Left lobe of liver (tissue), 2 donors: Measurements from ENCODE around the gene TCF3. TPM values are rescaled to one million over a fixed set of nuclear protein-coding genes. Genes with fewer than 3 reads are reported as not detected.
"Not testable (repeated sequence)": the region's sequence is repeated elsewhere in the genome, so short reads cannot be mapped to it uniquely, and the experiment has no call there.

Experiments
- ATAC-seq: fragments of 200-7000 bp; cut with Tn5 transposase; one replicate; pipeline ENCODE4 v1.9.1; 2020; ENCODE audit warnings: mild to moderate bottlenecking, moderate library complexity
- DNase-seq: peaks from one replicate; pipeline ENCODE4 v3.0.0-alpha.2; 2020; ENCODE audit warnings: low spot score
- total RNA-seq: library from RNA; stranded (reverse); gene quantifications from one replicate; pipeline ENCODE4 v1.2.1, GENCODE V29; 2021
- donor health status: DM: no; HTN: no; CAD: no; lungs with moderate emphysema.
- donor health status: DM: no; HTN: yes; CAD: no.

TCF3 gene
- total RNA-seq: 14.2 TPM

DNA sequence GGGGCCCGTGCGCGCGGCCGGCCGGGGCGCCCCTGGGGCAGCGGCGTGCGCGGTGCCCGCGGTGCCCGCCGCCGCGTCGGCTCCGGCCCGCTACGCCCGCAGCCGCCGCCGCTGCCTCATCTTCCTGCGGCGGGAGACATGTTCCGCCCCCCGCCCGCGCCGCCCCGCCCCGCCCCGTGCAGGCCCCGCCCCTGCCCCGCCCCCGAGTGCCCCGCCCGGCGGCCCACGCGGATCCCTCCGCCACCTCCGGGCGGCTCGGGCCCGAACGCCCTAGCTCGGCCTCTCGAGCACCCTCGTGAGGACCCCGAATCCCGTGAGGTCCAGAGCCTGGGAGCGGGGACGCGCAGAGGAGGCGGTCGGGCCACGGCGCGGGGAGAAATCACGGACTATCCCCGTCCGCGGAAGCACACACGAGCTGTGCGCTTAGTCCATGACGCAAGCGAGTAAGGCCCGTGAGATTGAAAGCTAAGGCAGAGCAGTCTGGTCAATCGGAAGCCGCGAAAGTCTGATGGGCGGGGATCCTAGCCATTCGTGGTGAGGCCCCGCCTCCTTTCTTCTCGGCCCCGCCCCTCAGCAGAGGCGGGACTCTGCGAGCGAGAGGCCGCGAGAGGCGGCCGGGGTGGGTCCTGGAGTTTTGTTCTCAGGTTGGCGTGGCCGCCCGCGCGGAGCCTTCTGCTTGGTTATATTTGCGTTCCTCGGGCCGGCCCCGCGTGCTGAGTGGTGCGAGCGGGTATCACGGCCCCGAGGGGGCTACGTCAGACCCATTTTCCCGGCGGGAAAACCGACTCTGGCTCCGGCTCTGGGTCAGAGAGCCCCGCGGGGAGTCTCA lies at the start of gene TCF3:
TSS of gene TCF3 (minus strand) at position 145 of the 829 bp plus-strand sequence. CDS start 2,367 bp downstream, outside the sequence.
- ATAC-seq: peak; percentile 96
- DNase-seq: peak; percentile 99

DNA sequence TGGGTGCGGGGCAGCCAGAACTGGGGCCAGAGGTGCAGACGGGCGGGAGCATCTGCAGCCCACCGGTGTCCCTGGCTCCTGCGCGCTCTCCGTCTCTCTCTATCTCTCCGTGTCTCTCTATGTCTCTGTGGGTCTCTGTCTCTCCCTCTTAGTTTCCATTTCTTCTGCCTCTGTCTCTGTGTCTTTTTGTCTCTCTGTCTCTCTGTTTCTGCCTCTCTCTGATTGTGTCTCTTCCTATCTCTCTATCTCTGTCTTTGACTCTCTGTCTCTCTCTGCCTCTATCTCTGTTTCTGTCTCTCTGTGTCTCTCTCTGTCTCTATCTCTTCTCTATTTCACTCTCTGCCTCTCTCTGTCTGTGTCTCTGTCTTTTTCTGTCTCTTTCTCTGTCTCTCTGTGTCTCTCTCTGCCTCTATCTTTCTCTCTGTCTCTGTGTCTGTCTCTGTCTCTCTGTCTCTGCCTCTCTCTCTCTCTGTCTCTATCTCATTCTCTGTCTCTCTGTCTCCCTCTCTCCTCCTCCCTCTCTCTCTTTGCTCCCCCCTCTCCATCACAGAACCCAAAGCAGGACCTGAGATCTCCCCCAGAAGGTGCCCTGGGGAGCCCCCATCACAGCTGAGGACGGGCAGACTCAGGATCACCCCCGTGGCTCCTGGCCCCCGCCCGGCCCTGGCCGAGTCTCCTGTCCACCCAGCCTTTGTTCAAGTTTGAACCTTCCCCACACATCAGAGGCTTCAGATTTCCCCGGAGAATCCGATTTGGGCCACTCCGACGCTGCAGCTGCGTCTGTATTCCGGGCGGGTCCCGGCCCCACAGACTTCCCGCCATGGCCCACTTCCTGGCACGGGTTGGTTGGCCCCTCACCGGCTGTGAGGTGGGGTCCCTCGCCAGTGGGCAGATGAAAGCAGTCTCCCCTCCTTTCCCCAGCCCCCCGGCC lies 48.6 kb upstream of the TCF3 start:
- no peak for ATAC-seq
- no peak for DNase-seq

DNA sequence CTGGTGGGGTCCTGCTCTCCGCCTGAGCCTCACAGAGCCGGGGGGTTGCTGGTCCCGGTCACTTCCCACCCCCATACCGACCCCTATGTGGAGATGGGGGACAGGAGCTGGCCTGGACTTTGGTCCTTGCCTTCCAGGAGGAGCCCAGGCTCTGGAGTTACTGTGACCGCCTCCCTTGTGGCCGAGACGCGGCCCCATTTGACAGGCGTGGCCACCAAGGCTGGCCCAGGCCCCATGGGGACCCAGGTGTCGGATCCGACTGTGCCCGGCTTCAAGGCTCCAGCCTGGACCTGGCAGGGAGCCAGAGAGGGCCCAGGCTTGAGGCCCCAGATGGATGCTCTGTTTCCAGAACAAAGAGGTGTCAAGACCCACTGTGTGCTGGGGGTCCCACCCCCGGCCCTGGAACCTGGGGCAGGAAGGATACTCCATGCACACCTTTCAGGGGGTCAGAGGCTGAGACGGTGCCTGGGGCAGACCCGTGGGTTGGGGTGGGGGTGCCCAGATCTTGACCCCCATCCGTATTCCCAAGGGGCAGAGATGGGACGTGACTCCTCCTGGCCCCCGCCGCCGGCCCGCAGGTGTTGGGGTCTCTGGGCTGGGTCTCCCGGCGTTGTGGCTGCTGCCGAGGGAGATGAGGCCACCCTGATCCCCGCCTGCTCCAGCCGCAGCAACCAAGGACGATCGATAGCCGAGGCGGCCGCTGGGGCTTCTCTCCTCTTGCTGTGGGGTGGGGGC lies 47.8 kb upstream of the TCF3 start:
- no peak for DNase-seq
- no peak for ATAC-seq

DNA sequence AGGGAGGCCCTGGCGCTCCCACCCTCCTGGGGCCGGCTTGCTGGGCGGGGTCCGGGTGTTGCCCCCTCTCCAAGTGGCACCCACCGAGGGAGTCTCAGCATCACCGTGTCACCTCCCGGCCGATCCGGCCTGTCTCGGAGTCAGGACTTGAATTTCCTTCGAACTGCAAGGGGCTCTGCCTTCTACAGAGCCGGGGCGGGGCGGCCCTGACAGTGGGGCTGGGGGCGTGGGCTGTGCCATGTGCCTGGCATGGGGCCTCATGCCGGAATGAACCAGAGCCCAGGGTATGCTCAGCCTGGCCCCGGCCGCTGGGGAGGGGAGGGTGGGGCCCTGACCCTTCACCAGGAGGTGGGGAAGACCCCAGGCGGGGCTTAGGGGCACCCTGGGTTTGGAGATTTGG lies 47.0 kb upstream of the TCF3 start:
- no peak for DNase-seq
- no peak for ATAC-seq

DNA sequence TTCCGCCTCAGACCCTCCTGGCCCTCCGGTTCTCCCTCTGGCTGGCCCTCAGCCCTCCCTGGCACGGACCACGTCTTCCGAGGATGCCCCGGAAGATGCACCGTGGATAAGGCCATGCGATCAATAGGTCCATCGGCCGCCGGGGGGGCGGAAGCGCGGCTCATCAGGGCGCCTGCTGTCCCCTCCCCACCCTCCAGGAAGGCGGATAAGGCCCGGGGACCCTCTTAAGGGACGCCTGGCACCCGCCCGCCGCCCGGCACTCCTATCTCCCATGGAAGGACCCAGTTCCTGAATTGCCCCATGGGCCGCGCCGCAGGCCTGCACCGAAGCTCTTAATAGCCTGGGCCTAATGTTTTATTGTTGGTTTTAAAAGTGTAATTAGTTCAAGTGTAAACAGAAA lies 46.2 kb upstream of the TCF3 start:
- ATAC-seq (no peak), DNase-seq (no peak)

DNA sequence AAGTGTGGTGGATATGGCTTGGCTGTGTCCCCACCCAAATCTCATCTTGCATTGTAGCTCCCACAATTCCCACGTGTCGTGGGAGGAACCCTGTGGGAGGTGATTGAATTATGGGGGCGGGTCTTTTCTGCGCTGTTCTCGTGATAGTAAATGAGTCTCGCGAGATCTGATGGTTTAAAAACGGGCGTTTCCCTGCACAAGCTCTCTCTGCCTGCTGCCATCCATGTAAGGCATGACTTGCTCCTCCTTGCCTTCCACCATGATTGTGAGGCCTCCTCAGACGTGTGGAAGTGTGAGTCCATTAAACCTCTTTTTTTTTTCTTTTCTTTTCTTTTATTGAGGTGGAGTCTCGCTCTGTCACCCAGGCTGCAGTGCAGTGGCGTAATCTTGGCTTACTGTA lies 43.1 kb upstream of the TCF3 start:
- not testable (repeated sequence) for ATAC-seq, DNase-seq

DNA sequence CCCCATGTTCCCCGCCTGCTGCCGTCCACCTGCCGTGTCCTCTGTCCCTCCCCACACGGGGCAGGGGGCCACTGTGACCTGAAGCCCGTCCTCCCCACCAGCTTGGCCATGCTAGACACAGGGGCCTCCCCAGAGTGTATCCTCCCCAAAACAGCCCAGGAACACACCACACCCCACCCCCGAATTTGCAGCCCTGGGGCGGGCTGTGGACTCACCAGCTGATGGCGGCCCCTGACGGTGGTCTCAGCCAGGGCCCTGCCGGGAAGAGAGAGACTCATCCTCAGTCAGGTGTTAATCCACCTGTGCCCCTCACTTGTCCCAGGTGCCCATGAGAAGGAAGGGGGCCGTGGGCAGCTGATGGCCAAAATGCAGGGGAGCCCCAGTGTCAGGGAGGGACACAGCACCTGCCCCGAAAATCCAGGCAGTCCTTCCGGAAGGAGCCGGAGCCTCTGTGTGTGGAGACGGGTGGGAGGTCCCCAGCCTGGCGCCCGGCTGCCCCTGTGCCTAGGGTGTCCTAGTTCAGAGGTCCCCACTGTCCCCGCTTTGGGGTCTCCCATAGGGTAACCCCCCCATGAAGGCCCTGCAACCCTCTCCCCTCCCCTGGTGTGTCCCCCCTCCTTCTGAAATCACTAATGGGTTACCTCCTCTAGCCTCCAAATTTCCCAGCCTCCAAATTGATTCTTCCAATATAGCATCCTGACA lies 39.3 kb upstream of the TCF3 start:
- ATAC-seq: no peak
- no peak for DNase-seq

DNA sequence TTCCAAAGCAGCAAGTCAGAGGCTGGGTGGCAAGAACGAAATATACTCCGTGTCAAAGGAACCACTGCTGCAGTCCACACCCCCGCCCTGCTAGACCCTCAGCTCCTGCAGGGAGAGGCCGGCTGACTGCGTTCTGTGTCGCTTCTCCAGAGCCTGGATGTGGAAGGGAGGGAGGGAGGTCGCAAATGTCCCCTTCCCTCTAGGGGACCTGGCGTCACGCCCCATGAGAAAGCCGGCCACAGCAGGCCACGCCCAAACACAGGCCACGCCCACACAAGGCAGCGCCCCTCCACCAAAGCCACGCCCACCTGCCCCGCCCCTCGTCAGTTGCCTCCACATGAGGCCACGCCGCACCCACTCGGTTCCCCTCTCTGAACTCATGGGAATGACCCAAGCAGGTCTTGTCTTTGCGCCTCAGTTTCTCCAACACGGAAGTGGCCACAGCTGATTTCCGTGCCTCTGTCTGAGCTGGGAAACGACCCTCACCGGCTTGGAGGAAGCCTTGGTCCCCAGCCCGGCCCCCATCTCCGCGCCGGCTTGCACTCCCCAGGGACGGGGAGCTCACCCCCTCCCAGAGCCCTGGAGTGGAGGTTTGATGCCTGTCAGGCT lies 38.4 kb upstream of the TCF3 start:
- DNase-seq (no peak), ATAC-seq (peak; percentile 31)

DNA sequence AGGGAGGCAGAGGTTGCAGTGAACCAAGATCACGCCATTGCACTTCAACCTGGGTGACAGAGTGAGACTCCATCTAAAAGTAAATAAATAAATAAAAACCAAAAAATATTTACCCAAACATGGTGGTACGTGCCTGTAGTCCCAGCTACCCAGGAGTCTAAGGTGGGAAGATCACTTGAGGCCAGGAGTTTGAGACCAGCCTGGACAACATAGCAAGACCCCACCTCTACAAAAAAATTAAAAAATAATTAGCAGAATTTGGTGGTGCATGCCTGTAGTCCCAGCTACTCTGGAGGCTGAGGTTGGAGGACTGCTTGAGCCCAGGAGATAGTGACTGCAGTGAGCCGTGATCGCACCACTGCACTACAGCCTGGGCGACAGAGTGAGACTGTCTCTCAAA lies 33.4 kb upstream of the TCF3 start:
- DNase-seq, ATAC-seq: not testable (repeated sequence)

DNA sequence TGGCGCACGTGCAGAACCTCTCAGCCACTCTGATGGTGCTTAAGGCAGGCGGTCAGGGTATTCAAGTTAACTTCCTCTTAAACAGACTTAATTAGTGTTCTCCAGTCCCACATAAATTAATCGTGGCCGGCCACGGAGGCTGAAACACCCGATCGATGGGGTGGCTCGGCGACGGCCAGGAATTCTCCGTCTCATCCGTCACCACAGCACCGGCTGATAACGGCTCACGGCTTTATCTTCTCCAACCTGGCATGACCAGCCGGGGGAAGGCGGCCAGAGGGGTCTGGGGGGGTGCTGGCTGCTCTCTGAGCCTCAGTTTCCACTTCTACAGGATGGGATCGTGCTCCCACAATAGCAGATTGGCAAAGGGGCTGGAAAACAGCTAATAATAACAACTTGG lies 32.6 kb upstream of the TCF3 start:
- DNase-seq (no peak), ATAC-seq (no peak)

DNA sequence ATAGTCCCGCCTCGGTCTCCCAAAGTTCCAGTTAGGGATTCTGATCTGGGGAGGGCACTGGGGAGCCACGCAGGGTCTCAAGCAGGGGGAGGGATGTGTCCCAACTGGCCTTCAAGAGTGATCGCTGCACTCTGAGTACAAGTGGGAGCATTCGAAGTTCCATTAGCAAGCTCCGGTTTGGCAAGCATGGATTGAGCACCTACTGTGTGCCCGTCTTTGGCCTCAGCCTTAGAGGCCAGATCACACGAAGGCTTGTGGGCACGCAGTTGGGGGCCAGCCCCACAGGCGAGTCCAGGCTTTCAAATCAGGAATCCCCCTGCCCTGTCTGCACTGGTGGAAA lies 32.1 kb upstream of the TCF3 start:
- DNase-seq (no peak), ATAC-seq (no peak)

DNA sequence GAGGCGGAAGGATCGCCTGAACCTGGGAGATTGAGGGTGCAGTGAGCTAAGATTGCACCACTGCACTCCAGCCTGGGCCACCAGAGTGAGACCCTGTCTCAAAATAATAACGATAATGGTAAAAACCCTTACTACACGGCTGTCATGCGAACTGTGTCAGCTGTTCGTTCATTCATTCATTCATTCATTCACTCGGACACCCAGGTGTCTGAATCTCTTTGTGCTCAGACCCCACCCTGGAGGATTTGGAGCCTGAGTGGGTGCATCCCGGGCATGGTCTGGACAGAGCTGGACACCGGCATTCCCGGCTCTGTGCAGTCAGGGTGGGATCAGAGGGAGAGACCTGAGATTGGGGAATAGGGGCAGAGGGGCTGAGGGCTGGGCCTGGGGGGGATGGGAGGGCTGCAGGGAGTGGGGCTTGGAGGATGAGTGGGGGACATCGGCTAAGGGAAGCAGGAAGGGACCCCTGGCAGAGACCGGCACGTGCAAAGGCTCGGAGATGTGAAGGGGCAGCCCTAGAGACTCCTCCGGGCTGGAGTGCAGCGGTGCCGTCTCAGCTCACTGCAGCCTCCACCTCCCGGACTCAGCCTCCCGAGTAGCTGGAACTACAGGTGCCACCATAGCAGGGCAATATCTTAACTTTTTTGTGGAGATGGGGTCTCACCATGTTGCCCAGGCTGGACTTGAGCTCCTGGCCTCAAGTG lies 31.6 kb upstream of the TCF3 start:
- ATAC-seq (no peak), DNase-seq (no peak)

DNA sequence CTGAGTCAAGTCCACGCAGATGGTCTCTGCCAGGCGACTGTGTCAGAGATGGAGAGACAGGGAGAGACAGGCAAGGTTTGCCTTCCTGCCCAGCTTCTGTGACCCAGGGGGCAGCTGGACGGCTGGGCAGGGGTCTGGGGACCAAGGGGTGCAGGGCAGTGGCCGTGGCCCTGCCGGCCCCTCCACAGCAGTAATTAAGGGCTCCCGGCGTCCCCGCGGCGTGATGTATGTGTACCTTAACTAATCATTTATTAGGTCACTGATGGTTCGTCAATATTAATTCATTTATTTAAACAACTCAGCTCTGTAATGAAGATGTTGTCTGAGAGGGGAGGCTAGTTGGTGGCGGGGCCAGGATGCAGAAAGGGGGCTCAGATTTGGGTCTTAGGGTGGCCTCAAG lies 28.6 kb upstream of the TCF3 start:
- no peak for ATAC-seq
- DNase-seq: no peak

DNA sequence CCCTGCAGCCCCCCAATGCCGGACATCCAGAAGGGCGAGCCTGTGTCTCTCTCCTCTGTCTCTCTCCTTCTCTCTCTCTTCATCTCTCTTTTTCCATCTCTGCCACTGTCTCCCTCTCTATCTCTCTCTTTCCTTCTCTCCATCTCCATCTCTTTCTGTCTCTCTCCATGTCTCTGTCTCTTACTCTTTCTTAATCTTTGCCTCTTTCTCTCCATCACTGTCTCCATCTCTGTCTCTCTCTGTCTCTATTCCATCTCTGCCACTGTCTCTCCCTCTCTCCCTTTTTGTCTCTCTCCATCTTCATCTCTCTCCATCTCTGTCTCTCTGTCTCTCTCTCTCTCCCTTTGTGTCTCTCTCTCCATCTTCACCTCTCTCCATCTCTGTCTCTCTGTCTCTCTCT lies 25.7 kb upstream of the TCF3 start:
- ATAC-seq (no peak), DNase-seq (no peak)

DNA sequence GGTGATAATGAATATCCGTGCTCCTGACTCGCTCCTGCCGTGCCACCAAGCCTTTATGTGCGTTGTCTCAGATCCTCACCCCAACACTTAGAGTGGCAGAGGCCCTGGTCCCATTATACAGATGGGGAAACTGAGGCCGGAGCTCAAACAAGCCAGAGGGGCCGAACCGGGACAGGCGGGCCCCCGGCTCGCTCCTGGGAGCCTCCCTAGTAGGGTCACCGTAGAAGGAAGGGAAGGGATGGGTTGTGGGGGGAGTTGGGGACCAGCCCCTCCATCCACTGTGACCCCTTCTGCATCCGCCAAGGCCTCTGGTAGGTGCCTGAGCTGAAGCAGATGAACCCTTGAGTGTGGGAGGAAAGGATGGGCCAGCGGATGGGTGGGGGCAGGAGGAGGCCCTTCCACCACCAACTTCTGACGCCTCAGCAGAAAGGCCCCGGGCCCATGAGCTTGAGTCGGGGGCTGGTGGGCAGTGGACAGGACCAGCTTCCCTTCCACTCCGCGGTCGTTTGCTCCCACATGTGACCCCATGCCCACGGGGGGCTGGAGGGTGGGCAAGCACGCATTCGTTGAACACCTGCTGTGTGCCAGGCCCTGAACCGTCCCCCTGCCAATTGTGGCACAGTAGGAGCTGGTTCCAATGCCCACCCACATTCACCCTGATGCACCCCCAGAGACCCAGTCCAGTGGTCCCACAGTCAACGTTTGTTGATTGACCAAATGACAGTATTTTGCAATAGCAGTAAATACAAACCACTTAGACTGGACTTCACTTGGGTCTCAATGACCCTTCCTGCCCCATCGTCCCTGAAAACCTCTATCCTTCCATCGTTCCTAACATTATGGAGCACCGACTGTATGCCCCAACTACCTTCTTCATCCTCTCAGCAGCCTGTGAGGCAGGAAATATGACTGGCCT lies 24.2 kb upstream of the TCF3 start:
- DNase-seq: no peak
- ATAC-seq: no peak

DNA sequence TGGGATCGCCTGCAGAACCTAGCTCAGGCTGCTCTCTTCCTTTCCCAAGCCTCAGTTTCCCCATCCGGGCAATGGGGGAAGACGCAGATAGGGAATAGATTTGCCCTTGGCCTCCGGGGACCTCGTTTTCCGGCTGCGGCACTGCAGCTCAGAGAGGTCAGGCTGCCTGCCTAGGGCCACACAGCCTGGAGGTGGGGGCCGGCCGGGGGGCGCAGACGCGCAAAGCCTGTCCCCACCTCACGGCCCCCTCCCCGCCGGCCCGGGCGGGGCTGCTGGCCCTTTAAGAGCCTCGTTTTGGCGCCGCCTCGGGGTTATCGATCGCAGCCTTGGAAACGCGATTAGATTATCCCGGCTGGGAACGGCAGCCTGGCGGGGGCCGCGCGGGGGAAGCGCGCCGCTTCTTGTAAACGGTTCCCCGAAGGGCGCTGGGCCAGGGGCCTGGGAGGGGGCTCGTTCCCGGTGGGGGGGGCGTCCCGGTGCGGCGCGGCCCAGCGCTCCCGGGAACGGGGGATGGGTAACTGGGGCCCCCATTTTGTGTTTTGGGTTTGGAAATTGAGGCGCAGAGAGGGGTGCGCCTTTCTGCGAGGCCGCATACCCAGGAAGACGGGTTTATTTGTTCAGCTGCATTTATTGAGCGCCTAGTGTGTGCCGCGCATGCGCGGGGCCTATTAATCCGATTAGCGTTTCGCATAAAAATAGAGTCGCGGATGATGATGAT lies 23.4 kb upstream of the TCF3 start:
- DNase-seq (peak; percentile 57), ATAC-seq (peak; percentile 66)

DNA sequence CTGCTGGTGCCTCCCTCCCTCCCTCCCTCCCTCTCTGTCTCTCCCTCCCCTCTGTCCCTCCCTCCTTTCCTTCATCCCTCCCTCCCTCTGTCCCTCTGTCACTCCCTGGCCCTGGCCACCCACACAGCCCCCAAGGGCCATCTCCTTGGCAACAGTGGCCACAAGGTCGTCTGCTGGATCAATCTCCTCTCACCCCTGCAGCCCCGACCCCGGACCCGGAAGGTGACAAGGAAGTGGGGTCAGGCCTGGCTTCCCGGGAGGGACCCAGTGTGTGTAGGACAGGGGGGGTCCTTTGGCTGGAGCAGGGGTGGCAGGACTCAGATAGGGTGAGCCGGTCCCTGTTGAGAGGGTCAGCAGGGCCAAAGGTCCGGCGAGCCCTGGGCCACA lies 21.9 kb upstream of the TCF3 start:
- ATAC-seq: no peak
- no peak for DNase-seq
